ENCODE measurements around the gene SERPINA5.

DNA sequence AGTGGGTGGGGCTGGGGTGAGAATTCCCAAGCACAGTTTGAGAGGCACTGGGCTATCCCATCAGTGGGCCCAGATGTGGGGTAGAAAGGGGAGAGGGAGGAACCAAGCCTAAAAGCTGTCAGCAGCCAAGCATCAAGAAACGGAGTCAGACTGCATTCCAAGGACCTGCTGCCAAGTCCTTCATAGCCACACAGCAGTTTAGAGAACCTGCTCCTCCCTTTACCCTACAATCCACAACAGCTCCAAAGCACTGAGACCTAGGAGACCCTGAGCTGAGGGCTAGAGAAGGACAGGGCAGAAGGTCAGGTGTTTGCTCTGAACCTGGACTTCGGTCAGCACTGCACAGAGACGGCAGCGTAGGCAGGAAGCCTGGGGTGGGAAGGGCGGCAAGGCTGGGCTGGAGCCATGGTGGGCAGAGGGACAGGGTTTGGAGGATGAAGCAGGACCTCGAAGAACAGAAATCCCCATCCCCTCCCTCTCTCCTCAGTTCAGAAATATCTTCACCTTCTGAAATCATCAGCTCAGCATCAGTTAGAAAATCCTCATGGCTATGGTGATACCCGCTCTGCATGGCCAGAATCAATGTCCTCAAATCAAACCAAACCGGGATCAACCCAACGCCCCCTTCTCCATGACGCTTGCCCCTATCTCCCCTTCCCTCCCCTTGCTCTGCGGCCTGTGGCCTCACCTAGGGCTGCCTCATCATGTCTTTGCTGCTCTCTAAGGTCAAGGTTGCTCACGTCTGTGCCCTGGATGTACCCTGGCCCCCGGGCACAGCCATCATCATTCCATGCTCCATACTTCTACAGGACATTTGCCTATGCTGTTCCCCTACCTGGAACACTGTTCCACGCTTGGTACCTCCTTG, 32.9 kb upstream of the SERPINA5 start:
- no peak for TF ChIP-seq CTCF (IDR thresholded peaks at IDR 0.05)
- no peak for TF ChIP-seq TCF7L2 (IDR thresholded peaks at IDR 0.05; ENCODE audit: low read depth, low read length)
- TF ChIP-seq POLR2AphosphoS5 (IDR thresholded peaks at IDR 0.05; ENCODE audit: low read depth, low read length), result no peak
- TF ChIP-seq, protein P1, sequence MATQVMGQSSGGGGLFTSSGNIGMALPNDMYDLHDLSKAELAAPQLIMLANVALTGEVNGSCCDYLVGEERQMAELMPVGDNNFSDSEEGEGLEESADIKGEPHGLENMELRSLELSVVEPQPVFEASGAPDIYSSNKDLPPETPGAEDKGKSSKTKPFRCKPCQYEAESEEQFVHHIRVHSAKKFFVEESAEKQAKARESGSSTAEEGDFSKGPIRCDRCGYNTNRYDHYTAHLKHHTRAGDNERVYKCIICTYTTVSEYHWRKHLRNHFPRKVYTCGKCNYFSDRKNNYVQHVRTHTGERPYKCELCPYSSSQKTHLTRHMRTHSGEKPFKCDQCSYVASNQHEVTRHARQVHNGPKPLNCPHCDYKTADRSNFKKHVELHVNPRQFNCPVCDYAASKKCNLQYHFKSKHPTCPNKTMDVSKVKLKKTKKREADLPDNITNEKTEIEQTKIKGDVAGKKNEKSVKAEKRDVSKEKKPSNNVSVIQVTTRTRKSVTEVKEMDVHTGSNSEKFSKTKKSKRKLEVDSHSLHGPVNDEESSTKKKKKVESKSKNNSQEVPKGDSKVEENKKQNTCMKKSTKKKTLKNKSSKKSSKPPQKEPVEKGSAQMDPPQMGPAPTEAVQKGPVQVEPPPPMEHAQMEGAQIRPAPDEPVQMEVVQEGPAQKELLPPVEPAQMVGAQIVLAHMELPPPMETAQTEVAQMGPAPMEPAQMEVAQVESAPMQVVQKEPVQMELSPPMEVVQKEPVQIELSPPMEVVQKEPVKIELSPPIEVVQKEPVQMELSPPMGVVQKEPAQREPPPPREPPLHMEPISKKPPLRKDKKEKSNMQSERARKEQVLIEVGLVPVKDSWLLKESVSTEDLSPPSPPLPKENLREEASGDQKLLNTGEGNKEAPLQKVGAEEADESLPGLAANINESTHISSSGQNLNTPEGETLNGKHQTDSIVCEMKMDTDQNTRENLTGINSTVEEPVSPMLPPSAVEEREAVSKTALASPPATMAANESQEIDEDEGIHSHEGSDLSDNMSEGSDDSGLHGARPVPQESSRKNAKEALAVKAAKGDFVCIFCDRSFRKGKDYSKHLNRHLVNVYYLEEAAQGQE (IDR thresholded peaks at IDR 0.05; ENCODE audit: insufficient read depth in 1 of 2, low read depth in 2 of 2, low read length in 1 of 2), result no peak
